HG03575 (cell line): ENCODE results near the gene GNAI1.

Source experiments
- ATAC-seq: cut with Tn5 transposase; IDR thresholded peaks from one replicate; pipeline ENCODE4 v1.9.1; 2021; ENCODE audit not compliant: unreplicated experiment, insufficient number of reproducible peaks, low FRiP score; ENCODE audit errors: extremely low read depth

The GNAI1 gene

GRCh38 chr7:80235334-80235733 is 100.7 kb downstream of the GNAI1 start:
- no peak for ATAC-seq

GRCh38 chr7:80236681-80237080 is 102.0 kb downstream of the GNAI1 start:
- no peak for ATAC-seq

GRCh38 chr7:80240265-80241025 is 105.8 kb downstream of the GNAI1 start:
- ATAC-seq, result no peak

GRCh38 chr7:80241671-80242070 is 107.0 kb downstream of the GNAI1 start:
- ATAC-seq, result no peak

- ATAC-seq, result no peak
Measured at GRCh38 chr7:80243425-80243824, 108.8 kb downstream of the GNAI1 start.

GRCh38 chr7:80244206-80244916 is 109.7 kb downstream of the GNAI1 start:
- ATAC-seq, result no peak

GRCh38 chr7:80247144-80247543 is 112.5 kb downstream of the GNAI1 start:
- ATAC-seq, result no peak

- no peak for ATAC-seq
Measured at GRCh38 chr7:80247891-80248290, 113.3 kb downstream of the GNAI1 start.

- ATAC-seq, result no peak
Measured at GRCh38 chr7:80249184-80249583, 114.6 kb downstream of the GNAI1 start.

GRCh38 chr7:80249619-80250295 is 115.1 kb downstream of the GNAI1 start:
- no peak for ATAC-seq

- ATAC-seq, result no peak
Measured at GRCh38 chr7:80253237-80253636, 118.6 kb downstream of the GNAI1 start.

GRCh38 chr7:80253653-80254052 is 119.0 kb downstream of the GNAI1 start:
- ATAC-seq, result no peak

- no peak for ATAC-seq
Measured at GRCh38 chr7:80255656-80256055, 121.0 kb downstream of the GNAI1 start.

- ATAC-seq, result no peak
Measured at GRCh38 chr7:80257756-80258155, 123.1 kb downstream of the GNAI1 start.

- no peak for ATAC-seq
Measured at GRCh38 chr7:80260606-80261005, 126.0 kb downstream of the GNAI1 start.

- no peak for ATAC-seq
Measured at GRCh38 chr7:80263333-80263732, 128.7 kb downstream of the GNAI1 start.

- no peak for ATAC-seq
Measured at GRCh38 chr7:80263821-80264220, 129.2 kb downstream of the GNAI1 start.

GRCh38 chr7:80264769-80265495 is 130.3 kb downstream of the GNAI1 start:
- no peak for ATAC-seq

GRCh38 chr7:80272560-80273239 is 138.1 kb downstream of the GNAI1 start:
- no peak for ATAC-seq
